ENCODE data around the gene PLD2. TPM values are rescaled to one million over a fixed set of nuclear protein-coding genes. Genes with fewer than 3 reads are reported as not detected.
A peak's percentile ranks its signal among the peaks of the same experiment; 100 is the strongest.

Gene PLD2
- total and polyA plus RNA-seq, 5 experiments from 2014 or later = 1.1 to 27.9 (median 1.9) TPM

DNA sequence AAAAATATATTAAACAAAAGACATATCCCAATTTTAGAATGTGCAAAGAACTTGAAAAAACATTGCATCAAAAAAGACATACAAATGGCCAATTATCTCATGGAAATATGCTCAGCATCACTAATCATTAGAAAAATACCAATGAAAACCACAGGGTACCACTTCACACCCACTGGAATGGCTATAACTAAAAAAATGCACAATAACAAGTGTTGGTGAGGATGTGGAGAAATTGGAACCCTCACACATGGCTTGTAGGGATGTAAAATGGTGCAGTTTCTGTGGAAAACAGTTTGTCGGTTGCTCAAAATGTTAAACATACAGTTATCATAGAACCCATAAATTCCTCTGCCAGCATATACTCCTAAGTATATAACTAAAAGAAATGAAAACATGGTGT is 11.8 kb upstream of the PLD2 start:
- POLR2A ChIA-PET = no interaction called here
- Mint-ChIP-seq H3K4me3 (peak overlapping the region in 3 of 10 donors; percentile 50 to 99 (median 55)), H3K27ac (peak overlapping the region in 4 of 10 donors; percentile 52 to 99 (median 97)), H3K4me1 (peaks cover 12 to 27% (median 24%) of the 10 kb centered on the region in 4 donors), H3K27me3 (peaks cover 0 to 5% (median 0%) of the 10 kb centered on the region in 5 donors), H3K9me3 (no peaks in the 10 kb centered on the region), H3K36me3 (peaks cover 0 to 18% (median 0%) of the 10 kb centered on the region in 3 donors)
- ATAC-seq (no peak), DNase-seq (no peak)

DNA sequence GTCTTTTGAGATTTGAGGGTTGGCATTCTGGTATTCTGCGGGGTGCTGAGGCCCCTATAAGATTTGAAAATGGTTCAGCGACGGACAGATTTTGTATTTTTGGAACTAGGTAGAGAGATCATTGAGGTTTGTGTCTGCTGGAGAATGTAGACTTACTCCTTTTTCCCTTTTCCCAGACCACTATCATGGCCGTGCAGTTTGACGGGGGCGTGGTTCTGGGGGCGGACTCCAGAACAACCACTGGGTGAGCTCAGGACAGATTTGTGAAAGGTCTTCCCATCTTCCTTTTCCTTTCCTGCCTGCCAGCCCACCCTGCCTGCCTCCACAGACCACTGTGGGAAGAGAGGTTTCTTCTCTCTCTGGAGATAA is 10.4 kb upstream of the PLD2 start:
- H3K9me3 Mint-ChIP-seq = no peaks in the 10 kb centered on the region

DNA sequence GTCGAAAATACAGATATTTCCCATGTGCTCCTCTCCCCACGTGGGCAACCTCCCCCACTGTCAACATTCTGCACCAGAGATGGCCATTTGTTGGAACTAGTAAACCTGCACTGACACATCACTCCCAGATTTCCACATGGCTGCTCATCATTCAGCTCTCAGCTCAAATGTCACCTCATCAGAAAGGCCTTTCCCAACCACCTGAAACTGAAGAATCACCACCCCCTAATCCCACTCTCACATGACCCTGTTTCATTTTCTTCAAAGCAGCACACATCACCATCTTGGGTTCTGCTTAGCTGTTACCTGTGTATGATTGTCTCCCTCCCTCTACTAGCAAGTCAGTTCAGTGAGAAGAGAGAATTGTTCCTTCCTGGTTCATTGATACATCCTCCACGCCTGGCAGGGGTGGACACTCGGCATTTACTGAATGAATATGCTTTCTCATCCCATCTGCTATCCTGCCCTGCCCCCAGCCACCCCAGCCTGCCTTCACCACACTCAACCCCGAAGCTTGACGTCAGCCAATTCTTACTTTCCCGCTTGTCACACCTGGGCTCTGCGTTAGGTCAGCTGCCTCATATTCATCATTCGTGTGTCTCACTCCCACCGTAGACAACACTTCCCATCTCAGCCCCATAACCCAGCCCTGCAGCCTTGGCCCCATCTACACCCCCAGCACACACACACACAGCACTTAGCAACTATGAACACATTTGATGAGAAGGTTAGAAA is 6.3 kb upstream of the PLD2 start:
- no peaks in the 10 kb centered on the region for H3K27me3 Mint-ChIP-seq
- no peak for DNase-seq
- peaks cover 0 to 23% (median 0%) of the 10 kb centered on the region in 3 donors for H3K36me3 Mint-ChIP-seq
- POLR2A ChIA-PET = interaction anchor here (0.5 to 3.2 kb wide), 2 partner anchors 11 to 22 kb away, joined by 5 to 16 read pairs; partner anchors contain the start of gene GLTPD2
- ATAC-seq = no peak
- H3K4me1 Mint-ChIP-seq = peaks cover 8 to 16% (median 15%) of the 10 kb centered on the region in 4 donors
- H3K27ac Mint-ChIP-seq = peak overlapping the region in 2 of 10 donors; percentile 21 to 43
- H3K9me3 Mint-ChIP-seq = no peaks in the 10 kb centered on the region
- H3K4me3 Mint-ChIP-seq = no peak overlapping the region

More for the DNA sequence above, 10.4 kb upstream of the PLD2 start:
- H3K4me1 Mint-ChIP-seq = peaks cover 8 to 17% (median 16%) of the 10 kb centered on the region in 4 donors
- H3K27ac Mint-ChIP-seq = peak overlapping the region; percentile 97 to 99 (median 99)
- no peak for ATAC-seq
- POLR2A ChIA-PET = interaction anchor here (1.1 to 2.4 kb wide), 7 partner anchors 10 to 90 kb away, joined by 3 to 20 read pairs (median 5); partner anchors contain the start of genes ARRB2, MINK1 and PLD2
- H3K4me3 Mint-ChIP-seq = peak overlapping the region; percentile 97 to 100 (median 100)
- H3K36me3 Mint-ChIP-seq = peaks cover 0 to 23% (median 0%) of the 10 kb centered on the region in 3 donors
- DNase-seq = no peak
- H3K27me3 Mint-ChIP-seq = peaks cover 0 to 5% (median 0%) of the 10 kb centered on the region in 5 donors

GRCh38 chr17:4802228-4802627 is 4.7 kb upstream of the PLD2 start, which contains the start of gene C17orf114:
Gene C17orf114 (minus strand): TSS chr17:4802328.
- H3K4me3 Mint-ChIP-seq = no peak within 1 kb of the TSS
- H3K4me1 Mint-ChIP-seq = peaks cover 0 to 6% (median 3%) of the 10 kb centered on the region in 4 donors
- peak within 1 kb of the TSS in 2 of 10 donors; percentile 43 to 81 for H3K27ac Mint-ChIP-seq
- H3K36me3 Mint-ChIP-seq = peaks cover 0 to 20% (median 0%) of the 10 kb centered on the region in 3 donors
- H3K27me3 Mint-ChIP-seq = no peaks in the 10 kb centered on the region
- POLR2A ChIA-PET = no interaction called here
- no peaks in the 10 kb centered on the region for H3K9me3 Mint-ChIP-seq
- no peak for ATAC-seq
- no peak for DNase-seq

GRCh38 chr17:4806456-4806776 is 536 bp upstream of the PLD2 start:
- ATAC-seq = no peak
- Mint-ChIP-seq H3K4me3 (peak overlapping the region; percentile 60 to 88 (median 76)), H3K27ac (peak overlapping the region in 5 of 10 donors; percentile 52 to 78 (median 73)), H3K27me3 (no peaks in the 10 kb centered on the region), H3K4me1 (peaks cover 0 to 22% (median 8%) of the 10 kb centered on the region in 4 donors), H3K36me3 (peaks cover 0 to 2% (median 0%) of the 10 kb centered on the region in 3 donors), H3K9me3 (no peaks in the 10 kb centered on the region)
- DNase-seq = no peak
- POLR2A ChIA-PET = interaction anchor here (0.9 to 3.1 kb wide), 8 partner anchors 10 to 663 kb away, joined by 3 to 20 read pairs (median 5); partner anchors contain the start of genes ARRB2, C17orf107, GLTPD2 and PSMB6

DNA sequence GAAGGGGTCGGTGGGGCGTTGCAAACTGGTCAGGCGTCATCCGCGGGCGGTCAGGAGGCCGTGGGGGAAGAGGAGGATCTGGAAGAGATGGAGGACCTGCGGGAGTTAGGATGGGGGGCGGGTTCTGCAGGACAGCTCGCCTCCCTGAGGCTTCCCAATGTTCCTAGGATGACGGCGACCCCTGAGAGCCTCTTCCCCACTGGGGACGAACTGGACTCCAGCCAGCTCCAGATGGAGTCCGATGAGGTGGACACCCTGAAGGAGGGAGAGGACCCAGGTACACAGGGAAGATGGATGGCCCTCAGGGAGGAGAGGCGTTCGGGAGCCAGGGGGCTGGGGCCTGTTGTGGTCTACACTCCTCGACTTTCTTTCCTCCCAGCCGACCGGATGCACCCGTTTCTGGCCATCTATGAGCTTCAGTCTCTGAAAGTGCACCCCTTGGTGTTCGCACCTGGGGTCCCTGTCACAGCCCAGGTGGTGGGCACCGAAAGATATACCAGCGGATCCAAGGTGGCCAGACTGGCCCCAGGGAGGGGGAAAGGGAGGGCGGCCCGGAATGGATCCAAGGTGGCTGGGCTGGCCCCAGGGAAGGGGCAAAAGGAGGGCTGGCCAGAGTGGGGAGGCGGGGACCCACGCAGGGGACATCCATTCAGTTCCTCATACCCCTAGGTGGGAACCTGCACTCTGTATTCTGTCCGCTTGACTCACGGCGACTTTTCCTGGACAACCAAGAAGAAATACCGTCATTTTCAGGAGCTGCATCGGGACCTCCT is 839 bp downstream of the PLD2 start:
- DNase-seq (no peak), ATAC-seq (no peak)
- POLR2A ChIA-PET = interaction anchor here (0.5 to 3.1 kb wide), 6 partner anchors 11 to 160 kb away, joined by 3 to 20 read pairs (median 9); partner anchors contain the start of genes ARRB2, GLTPD2, PSMB6 and SPAG7
- Mint-ChIP-seq H3K9me3 (no peaks in the 10 kb centered on the region), H3K27me3 (no peaks in the 10 kb centered on the region), H3K4me1 (peaks cover 0 to 24% (median 8%) of the 10 kb centered on the region in 4 donors), H3K36me3 (peaks cover 0 to 2% (median 0%) of the 10 kb centered on the region in 3 donors), H3K27ac (peak overlapping the region in 4 of 10 donors; percentile 18 to 77 (median 26)), H3K4me3 (peak overlapping the region; percentile 60 to 90 (median 78))

DNA sequence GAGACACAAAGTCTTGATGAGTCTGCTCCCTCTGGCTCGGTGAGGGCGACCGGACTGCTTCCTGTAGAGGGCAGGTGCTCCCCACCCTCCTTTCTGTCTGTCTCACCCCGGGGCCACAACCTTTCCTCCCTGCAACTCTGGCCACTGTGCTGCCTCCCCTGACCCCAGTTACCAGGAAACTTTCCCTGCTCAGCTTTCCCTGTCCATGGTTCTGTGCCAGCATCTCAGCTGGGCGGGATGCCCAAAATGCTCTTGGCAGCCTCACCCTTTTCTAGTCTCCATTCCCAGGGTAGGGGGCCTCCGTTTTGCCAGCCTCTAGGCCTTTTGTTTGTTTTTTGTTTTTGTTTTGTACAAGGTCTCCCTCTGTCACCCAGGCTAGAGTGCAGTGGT is 1.4 kb downstream of the PLD2 start:
- no peak for ATAC-seq
- Mint-ChIP-seq H3K27ac (peak overlapping the region in 5 of 10 donors; percentile 26 to 84 (median 37)), H3K4me3 (peak overlapping the region; percentile 52 to 90 (median 78)), H3K36me3 (peaks cover 0 to 2% (median 0%) of the 10 kb centered on the region in 3 donors), H3K9me3 (no peaks in the 10 kb centered on the region), H3K27me3 (no peaks in the 10 kb centered on the region), H3K4me1 (peaks cover 0 to 24% (median 8%) of the 10 kb centered on the region in 4 donors)
- DNase-seq = no peak
- POLR2A ChIA-PET = interaction anchor here (2.6 to 3.1 kb wide), 2 partner anchors 12 to 99 kb away, joined by 14 to 20 read pairs; partner anchors contain the start of genes ARRB2 and PSMB6

DNA sequence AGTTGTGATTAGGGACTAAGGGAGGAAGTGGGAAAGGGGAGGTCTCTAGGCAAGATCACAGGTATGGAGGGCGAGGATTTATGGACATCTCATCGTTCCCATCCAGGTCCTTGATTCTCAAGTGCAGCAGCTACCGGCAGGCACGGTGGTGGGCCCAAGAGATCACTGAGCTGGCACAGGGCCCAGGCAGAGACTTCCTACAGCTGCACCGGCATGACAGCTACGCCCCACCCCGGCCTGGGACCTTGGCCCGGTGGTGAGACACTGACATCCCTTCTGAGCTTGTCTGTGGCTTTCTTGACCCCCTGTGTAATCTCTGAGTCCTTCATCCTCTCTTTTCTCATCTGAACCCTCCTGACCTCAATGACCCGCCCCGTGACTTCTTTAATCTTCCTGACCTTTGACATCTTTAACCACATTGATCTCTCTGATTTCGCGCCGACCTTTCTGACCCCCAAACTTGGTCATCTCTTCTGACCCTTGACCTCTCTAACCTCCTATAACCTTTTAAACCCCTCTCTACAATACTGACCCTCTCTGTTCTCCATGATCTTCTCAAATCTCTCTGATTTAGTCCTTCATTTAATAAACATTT is 3.8 kb downstream of the PLD2 start:
- H3K4me3 Mint-ChIP-seq = peak overlapping the region in 1 of 10 donors; percentile 26
- no peaks in the 10 kb centered on the region for H3K9me3 Mint-ChIP-seq
- ATAC-seq (no peak), DNase-seq (no peak)
- POLR2A ChIA-PET = interaction anchor here (0.6 to 1.6 kb wide), 2 partner anchors 15 to 107 kb away, joined by 3 to 5 read pairs; partner anchors contain the start of genes PELP1 and PSMB6
- H3K4me1 Mint-ChIP-seq = peaks cover 0 to 24% (median 9%) of the 10 kb centered on the region in 4 donors
- peak overlapping the region in 3 of 10 donors; percentile 28 to 60 (median 31) for H3K27ac Mint-ChIP-seq
- no peaks in the 10 kb centered on the region for H3K27me3 Mint-ChIP-seq
- H3K36me3 Mint-ChIP-seq = peaks cover 0 to 7% (median 0%) of the 10 kb centered on the region in 3 donors

GRCh38 chr17:4811471-4811870 is 4.5 kb downstream of the PLD2 start:
- H3K27ac Mint-ChIP-seq = no peak overlapping the region
- H3K36me3 Mint-ChIP-seq = peaks cover 0 to 7% (median 2%) of the 10 kb centered on the region in 3 donors
- no peak for ATAC-seq
- POLR2A ChIA-PET = interaction anchor here (1.6 kb wide), 1 partner anchor 15 kb away, joined by 5 read pairs; the partner anchor contains the start of gene PSMB6
- peaks cover 0 to 19% (median 6%) of the 10 kb centered on the region in 4 donors for H3K4me1 Mint-ChIP-seq
- H3K27me3 Mint-ChIP-seq = no peaks in the 10 kb centered on the region
- H3K9me3 Mint-ChIP-seq = no peaks in the 10 kb centered on the region
- H3K4me3 Mint-ChIP-seq = peak overlapping the region in 1 of 10 donors; percentile 41
- no peak for DNase-seq

GRCh38 chr17:4812690-4813089 is 5.7 kb downstream of the PLD2 start:
- Mint-ChIP-seq H3K36me3 (peaks cover 0 to 11% (median 2%) of the 10 kb centered on the region in 3 donors), H3K27me3 (no peaks in the 10 kb centered on the region), H3K9me3 (no peaks in the 10 kb centered on the region), H3K4me1 (peaks cover 0 to 16% (median 6%) of the 10 kb centered on the region in 4 donors), H3K27ac (peak overlapping the region in 1 of 10 donors; percentile 49), H3K4me3 (no peak overlapping the region)
- DNase-seq (no peak), ATAC-seq (no peak)
- POLR2A ChIA-PET = interaction anchor here (0.6 to 1.1 kb wide), 2 partner anchors 42 to 80 kb away, joined by 3 read pairs; no protein-coding TSS in a partner anchor

GRCh38 chr17:4815043-4815675 is 8.2 kb downstream of the PLD2 start:
- Mint-ChIP-seq H3K4me3 (no peak overlapping the region), H3K27ac (no peak overlapping the region), H3K27me3 (no peaks in the 10 kb centered on the region), H3K4me1 (peaks cover 0 to 7% (median 2%) of the 10 kb centered on the region in 4 donors), H3K36me3 (peaks cover 0 to 14% (median 2%) of the 10 kb centered on the region in 3 donors), H3K9me3 (no peaks in the 10 kb centered on the region)
- ATAC-seq (no peak), DNase-seq (no peak)
- POLR2A ChIA-PET = no interaction called here

Data from naive thymus-derived CD8-positive, alpha-beta T cell (primary cell).